NT2/D1 (cell line): ENCODE data around the gene NR1I3.
"Not testable (repeated sequence)": the region's sequence is repeated elsewhere in the genome, so short reads cannot be mapped to it uniquely, and the experiment has no call there.

Experiments used
- DNase-seq: peaks from one replicate; pipeline ENCODE4 v3.0.0-alpha.2; 2011; ENCODE audit warnings: low read depth, low spot score
- H3K27me3 ChIP-seq: 2 replicates; pipeline ENCODE4 v1.6.0; 2011; ENCODE audit warnings: mild to moderate bottlenecking; ENCODE audit not compliant: insufficient read length, insufficient read depth
- H3K36me3 ChIP-seq: 2 replicates; pipeline ENCODE4 v1.6.1; 2011; ENCODE audit warnings: mild to moderate bottlenecking, low read length, mixed read lengths; ENCODE audit not compliant: insufficient read depth, insufficient read length
- H3K4me1 ChIP-seq: 2 replicates; pipeline ENCODE4 v1.5.1; 2011; ENCODE audit not compliant: insufficient read depth, insufficient read length
- H3K4me3 ChIP-seq: 2 replicates; pipeline ENCODE4 v1.5.1; 2011; ENCODE audit warnings: low read depth; ENCODE audit not compliant: insufficient read length
- H3K9ac ChIP-seq: 2 replicates; pipeline ENCODE4 v1.6.0; 2011; ENCODE audit warnings: low read depth; ENCODE audit not compliant: insufficient read length
- H3K9me3 ChIP-seq: 2 replicates; pipeline ENCODE4 v1.5.1; 2011; ENCODE audit warnings: mild to moderate bottlenecking, low read length; ENCODE audit not compliant: insufficient read depth
- SUZ12 ChIP-seq: IDR thresholded peaks from 2 replicates; pipeline ENCODE4 v1.6.1; 2011; ENCODE audit not compliant: insufficient read length, insufficient read depth; ENCODE audit errors: extremely low read depth
- YY1 ChIP-seq: IDR thresholded peaks from 2 replicates; pipeline ENCODE4 v1.6.1; 2011; ENCODE audit not compliant: insufficient read length, insufficient read depth
- ZNF274 ChIP-seq: IDR thresholded peaks from 2 replicates; pipeline ENCODE4 v1.6.1; 2011; ENCODE audit warnings: mild to moderate bottlenecking, low read depth, low read length

Gene NR1I3

GRCh38 chr1:161259345-161259702 is 21.3 kb upstream of the NR1I3 start:
- Histone ChIP-seq H3K9me3 (peaks cover 24% of the 10 kb centered on the region), H3K4me1 (no peaks in the 10 kb centered on the region), H3K27me3 (peaks cover 32% of the 10 kb centered on the region), H3K36me3 (no peaks in the 10 kb centered on the region), H3K4me3 (peak overlapping the region; percentile 55), H3K9ac (no peak overlapping the region)
- TF ChIP-seq YY1 (no peak), ZNF274 (no peak), SUZ12 (no peak)
- no peak for DNase-seq

GRCh38 chr1:161258439-161259344 is 20.7 kb upstream of the NR1I3 start, which contains the start of gene PCP4L1:
PCP4L1 (plus strand) TSS chr1:161258745; CDS start chr1:161258975, 230 bp downstream.
- no peak for TF ChIP-seq YY1
- TF ChIP-seq ZNF274 = no peak
- TF ChIP-seq SUZ12 = no peak
- Histone ChIP-seq H3K36me3 (no peaks in the 10 kb centered on the region), H3K9ac (peak within 1 kb of the TSS; percentile 52), H3K4me1 (no peaks in the 10 kb centered on the region), H3K4me3 (peak within 1 kb of the TSS; percentile 55), H3K9me3 (peaks cover 24% of the 10 kb centered on the region), H3K27me3 (peaks cover 32% of the 10 kb centered on the region)
- peak; percentile 78 for DNase-seq

- H3K4me1 ChIP-seq, DNase-seq: not testable (repeated sequence)
- peaks cover 32% of the 10 kb centered on the region for H3K27me3 ChIP-seq
Observed at GRCh38 chr1:161257109-161257508, 19.1 kb upstream of the NR1I3 start.

GRCh38 chr1:161255955-161256520 is 18.0 kb upstream of the NR1I3 start:
- H3K4me1 ChIP-seq, H3K9ac ChIP-seq, H3K4me3 ChIP-seq, H3K36me3 ChIP-seq, DNase-seq: not testable (repeated sequence)
- Histone ChIP-seq H3K9me3 (peaks cover 24% of the 10 kb centered on the region), H3K27me3 (peaks cover 32% of the 10 kb centered on the region)

More at GRCh38 chr1:161257109-161257508, 19.1 kb upstream of the NR1I3 start:
- not testable (repeated sequence) for H3K36me3 ChIP-seq, H3K4me3 ChIP-seq, H3K9ac ChIP-seq
- H3K9me3 ChIP-seq = peaks cover 24% of the 10 kb centered on the region

GRCh38 chr1:161255302-161255701 is 17.3 kb upstream of the NR1I3 start:
- H3K4me1 ChIP-seq, H3K9ac ChIP-seq: not testable (repeated sequence)
- H3K9me3 ChIP-seq = peaks cover 31% of the 10 kb centered on the region

GRCh38 chr1:161251579-161251978 is 13.6 kb upstream of the NR1I3 start:
- no peaks in the 10 kb centered on the region for H3K36me3 ChIP-seq
- DNase-seq = no peak

More at GRCh38 chr1:161255302-161255701, 17.3 kb upstream of the NR1I3 start:
- H3K27me3 ChIP-seq = peaks cover 28% of the 10 kb centered on the region
- not testable (repeated sequence) for H3K36me3 ChIP-seq, DNase-seq, H3K4me3 ChIP-seq

GRCh38 chr1:161250829-161251228 is 12.8 kb upstream of the NR1I3 start:
- TF ChIP-seq ZNF274 (no peak), SUZ12 (no peak), YY1 (no peak)
- H3K4me3 ChIP-seq = no peak overlapping the region
- DNase-seq = no peak
- H3K36me3 ChIP-seq = no peaks in the 10 kb centered on the region
- H3K9me3 ChIP-seq = peaks cover 16% of the 10 kb centered on the region; the same call in 1 of the 2 replicates
- H3K4me1 ChIP-seq = no peaks in the 10 kb centered on the region
- H3K27me3 ChIP-seq = no peaks in the 10 kb centered on the region
- H3K9ac ChIP-seq = no peak overlapping the region

More at GRCh38 chr1:161251579-161251978, 13.6 kb upstream of the NR1I3 start:
- H3K27me3 ChIP-seq = no peaks in the 10 kb centered on the region
- no peak overlapping the region for H3K4me3 ChIP-seq
- H3K4me1 ChIP-seq = no peaks in the 10 kb centered on the region
- H3K9ac ChIP-seq = no peak overlapping the region
- TF ChIP-seq SUZ12 (no peak), YY1 (no peak), ZNF274 (no peak)
- peaks cover 23% of the 10 kb centered on the region for H3K9me3 ChIP-seq

GRCh38 chr1:161250100-161250499 is 12.1 kb upstream of the NR1I3 start:
- peaks cover 15% of the 10 kb centered on the region; the same call in 1 of the 2 replicates for H3K9me3 ChIP-seq
- not testable (repeated sequence) for H3K9ac ChIP-seq, H3K36me3 ChIP-seq, DNase-seq, H3K27me3 ChIP-seq, H3K4me3 ChIP-seq, H3K4me1 ChIP-seq
